NCI-H2081 (cell line): Measurements from ENCODE around the gene GIT2.
"Not testable (repeated sequence)": the region's sequence is repeated elsewhere in the genome, so short reads cannot be mapped to it uniquely, and the experiment has no call there.

Experiments used
- DNase-seq, 2 experiments: peaks; one replicate each; lab custom pipeline; 2025; lab: John Stamatoyannopoulos, UW

The GIT2 gene

DNA sequence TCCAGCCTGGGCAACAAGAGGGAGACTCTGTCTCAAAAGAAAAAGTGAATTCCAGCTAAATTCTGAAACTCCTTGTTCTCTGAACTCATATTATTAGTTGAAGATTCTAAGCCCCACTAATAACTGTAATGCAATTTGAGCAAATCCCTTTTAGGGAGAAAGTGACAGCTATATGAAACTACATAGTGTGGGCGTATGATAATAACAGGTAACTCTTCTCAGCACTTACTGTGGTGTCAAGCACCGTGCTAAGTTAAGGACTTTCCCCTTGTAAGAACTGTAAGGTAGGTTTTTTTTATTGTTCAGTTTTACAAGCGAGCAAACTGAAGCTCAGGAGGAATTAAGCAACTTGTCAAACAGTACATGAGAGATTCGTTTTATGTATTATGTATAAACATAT is 8.4 kb upstream of the GIT2 start:
- no peak for DNase-seq

DNA sequence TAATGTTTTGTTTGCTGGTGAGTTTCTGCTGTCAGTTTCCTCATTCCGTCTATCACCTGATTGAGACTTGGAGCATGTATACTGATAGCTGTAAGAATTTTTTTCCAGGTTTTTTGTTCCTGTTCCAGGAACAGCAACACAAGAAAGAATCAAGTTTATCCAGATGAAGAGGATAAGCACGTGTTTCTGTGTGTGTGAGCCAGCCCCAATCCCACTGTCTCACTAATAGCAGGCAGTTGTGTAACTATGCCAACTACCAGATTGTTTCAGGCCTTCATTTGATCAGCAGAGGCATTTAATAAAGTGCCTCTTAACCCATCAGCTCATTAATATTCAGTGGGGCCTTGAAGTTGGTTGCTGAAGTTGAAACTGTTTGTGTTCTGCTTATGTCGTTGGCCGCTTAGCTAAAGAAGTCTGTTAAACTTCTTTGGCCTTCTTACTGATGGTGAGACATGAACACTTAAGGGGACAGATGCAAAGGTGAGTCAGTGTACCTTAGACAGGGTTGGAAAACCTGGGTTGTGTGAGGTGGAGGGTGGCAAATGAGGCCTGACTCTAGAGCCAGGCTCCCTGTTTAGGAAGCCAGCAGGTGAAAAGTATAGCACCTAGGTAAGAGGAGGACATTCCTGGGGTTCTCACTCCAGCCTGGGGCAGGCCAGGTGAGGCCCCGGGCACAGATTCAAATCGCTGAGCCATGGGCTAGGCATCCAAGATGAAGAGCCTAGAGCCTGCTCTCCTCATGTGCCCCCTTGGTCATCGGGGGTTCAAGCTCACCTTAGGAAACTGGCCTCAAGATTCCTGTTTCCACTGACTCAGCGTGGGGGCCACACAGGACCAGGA is 6.7 kb upstream of the GIT2 start:
- DNase-seq = no peak

DNA sequence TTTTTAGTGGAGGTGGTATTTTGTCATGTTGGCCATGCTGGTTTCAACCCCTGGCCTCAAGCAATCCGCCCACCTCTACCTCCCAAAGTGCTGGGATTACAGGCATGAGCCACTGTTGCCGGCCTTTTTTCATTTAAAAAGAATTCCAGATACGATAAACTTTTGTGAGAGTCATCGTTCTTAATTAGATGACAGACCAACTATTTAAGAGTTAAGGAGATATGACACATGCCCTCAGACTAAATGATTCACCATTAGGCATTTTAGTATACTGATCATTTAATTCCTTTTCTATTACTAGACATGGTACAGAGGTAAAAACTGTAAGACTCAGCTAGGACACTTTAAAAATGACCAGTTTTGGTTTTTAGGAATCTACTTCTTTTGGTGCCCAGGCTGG is 5.4 kb upstream of the GIT2 start:
- no peak for DNase-seq

DNA sequence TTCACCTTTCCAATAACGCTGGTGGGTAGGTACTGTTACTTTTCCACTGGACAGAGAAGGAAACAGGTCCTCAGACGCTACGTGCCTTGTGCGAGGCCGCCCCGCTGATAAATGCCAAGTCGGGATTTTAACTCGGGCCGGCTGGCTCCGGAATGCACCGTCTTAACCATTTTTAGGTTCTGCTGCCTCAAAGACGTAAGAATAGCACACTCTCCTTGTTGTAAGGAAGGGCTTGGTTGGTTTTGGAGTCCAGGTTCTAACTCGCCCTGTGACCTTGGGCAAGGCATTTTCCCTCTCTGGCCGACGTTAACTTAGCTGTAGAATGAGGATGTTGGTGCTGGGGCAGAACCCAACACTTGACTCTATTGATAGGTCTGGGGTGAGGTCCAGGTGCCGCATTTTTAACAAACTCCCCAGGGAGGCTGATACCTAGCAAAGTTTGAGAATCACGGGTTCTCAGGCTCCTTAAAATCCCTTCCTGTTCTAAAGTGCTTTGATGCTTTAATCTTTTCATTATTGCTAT is 3.9 kb upstream of the GIT2 start:
- DNase-seq = no peak

DNA sequence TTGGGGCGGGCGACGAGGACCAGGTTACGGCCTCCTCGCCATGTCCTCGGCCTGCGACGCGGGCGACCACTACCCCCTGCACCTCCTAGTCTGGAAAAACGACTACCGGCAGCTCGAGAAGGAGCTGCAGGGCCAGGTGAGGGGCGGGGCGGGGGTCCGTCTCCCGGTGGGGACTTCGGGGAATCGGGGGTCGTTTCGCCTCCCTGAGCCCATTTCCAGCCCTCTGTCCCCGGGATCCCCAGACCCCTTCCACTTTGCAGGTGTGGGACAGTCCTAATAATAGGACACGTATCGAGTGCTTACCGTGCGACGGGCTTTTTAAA is 3.4 kb upstream of the GIT2 start:
- DNase-seq = no peak

DNA sequence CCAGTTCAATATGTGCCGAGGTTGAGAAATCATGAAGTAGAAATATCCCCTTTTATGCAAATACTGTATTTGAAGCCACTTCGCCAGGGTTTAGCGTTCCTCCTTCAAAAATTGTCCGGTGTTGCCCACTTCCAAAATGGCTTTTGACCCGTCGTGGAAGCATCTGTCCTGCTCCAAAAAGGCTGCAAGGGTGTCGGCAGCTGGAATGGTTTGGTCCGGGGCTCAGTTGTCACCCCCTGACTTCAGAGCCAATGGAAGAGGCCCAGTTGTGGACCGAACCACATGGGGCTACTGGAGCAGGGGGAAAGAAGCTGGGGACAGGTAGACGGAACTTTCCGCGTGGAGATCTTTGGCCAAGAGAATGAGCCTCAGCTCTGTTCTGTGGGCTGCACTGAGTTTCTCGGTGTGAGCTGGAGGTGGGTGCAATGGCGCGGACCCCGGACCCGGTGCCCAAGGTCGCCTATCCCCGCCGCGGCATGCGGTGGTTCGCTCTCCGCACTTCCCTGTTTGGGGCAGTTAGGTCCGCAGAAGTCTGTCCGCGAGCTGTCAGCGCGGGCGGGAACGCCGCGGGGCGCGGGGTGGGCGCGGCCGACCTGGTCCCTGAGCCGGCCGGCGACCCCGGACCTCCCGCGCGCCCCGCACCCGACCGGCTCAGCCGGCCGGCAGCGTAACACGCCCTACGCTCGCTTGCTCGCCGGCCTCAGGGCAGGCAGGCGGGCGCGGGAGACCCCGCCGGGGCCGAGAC is 2.9 kb upstream of the GIT2 start, which contains the start of gene ANKRD13A:
Gene ANKRD13A, plus strand, starts transcription at position 527 of the 745 bp plus-strand sequence. CDS start 259 bp downstream, outside the sequence.
- peak; percentile 86 to 93 for DNase-seq

DNA sequence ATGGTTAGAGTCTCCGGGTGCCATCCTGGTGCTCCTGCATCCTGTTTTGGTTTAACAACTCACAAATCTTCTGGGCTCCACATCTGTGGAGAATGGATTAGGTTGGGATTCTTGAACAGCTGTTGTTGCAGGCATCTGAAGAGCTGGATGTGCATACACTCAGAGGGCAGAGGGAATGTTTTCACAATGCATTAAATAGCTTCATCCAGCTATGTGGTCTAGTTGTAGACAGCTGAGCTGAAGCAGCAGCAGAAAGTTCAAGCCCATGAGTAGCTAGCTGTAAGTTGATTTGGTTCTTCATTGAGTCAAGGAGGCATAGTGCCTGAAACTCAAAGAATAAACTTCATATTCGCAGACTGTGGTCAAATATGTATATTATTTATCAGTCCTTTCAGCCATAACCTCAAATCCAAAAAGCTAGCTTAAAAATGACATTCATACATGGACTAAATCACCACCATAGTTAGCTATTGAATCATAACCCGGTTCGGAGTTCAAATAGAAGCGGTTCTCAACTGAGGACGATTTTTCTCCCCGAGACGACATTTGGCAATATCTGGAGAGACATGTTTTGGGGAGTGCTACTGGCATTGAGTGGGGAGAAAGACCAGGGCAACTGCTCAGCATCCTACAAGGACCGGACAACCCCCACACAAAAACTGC is 2.2 kb upstream of the GIT2 start:
- DNase-seq = no peak

DNA sequence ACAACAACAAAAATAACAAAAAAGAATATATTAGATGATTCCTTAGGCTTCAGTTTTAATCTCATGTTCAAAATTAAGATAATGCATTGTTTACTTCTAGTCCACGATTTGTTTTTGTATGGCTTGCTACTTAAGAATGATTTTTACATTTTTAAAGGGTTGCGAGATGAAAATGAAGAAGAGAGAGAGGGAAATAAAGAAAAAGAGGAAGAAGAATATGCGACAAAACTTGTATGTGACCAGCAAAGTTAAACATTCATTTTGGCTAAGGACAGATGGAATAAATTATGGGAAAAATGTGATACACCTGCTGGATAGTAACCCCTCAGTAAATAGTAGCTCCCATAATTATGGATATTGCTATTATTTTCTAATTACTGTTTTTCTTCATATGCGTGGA is 1.2 kb upstream of the GIT2 start:
- no peak for DNase-seq

DNA sequence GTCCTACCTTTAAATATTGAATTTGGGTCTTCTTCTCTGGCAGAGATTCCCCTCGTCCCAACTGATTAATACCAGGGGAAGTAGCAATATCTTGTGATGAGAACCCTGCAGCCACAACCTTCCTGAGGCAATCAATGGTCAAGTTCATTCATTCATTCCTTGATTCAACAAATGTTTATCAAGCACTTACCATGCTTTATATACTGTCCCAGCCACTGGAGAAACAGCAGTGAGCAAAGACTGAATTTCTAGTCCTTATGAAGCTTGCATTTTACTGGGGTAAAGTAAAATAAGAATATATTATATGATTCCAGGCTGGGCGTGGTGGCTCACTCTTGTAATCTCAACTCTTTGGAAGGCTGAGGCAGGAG is 300 bp upstream of the GIT2 start:
- DNase-seq = no peak

DNA sequence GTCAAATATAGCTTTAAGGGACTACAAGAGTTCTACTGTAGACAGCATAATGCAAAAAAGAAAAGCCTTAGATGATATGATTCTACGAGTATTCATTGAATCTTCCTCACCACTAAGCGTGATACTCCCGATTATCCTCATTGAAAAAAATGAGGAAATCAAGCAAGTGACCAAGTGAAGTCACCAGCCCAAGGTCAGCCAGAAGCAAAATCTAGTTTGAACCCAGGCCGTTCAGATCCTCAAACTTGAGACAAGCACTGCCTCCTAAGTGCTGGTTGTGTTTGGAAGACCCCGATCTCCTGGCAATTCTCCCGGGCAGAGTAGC is 845 bp downstream of the GIT2 start:
- no peak for DNase-seq

DNA sequence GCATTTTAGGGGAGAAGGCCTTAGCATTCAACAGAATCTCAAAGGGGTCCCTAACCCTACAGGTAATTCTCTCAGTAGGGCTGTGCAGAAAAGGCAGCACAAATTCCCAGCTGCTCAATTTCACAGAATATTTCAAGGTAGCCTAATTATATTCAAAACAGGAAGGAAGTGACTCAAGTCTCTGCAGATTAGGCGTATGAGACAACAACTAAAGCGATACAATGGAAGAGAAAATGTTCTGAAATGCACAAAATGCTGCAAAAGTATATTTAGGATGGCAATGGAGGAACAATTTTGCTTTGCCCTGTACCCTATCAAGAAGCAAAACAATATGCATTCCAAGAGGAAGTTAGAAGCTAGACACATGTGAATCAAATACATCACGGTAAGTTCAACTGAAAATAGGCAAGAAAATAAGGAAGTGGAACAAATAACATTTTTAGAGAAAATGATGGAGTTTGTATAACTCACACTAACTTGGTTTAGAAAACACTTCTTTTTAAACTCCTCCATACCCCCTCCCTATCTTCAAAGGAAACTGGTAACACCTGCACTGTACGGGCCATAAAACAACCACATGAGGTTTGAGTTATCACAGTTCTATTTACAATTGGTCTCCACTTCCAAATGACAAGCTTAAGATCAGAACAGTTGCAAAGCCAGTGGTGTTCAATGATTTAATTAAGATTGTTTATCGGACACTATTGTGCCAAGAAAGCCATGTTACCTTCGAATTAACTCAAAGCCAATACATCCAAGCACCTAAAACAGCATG is 1.6 kb downstream of the GIT2 start:
- peak in 1 of 2 experiments; percentile 4 for DNase-seq

DNA sequence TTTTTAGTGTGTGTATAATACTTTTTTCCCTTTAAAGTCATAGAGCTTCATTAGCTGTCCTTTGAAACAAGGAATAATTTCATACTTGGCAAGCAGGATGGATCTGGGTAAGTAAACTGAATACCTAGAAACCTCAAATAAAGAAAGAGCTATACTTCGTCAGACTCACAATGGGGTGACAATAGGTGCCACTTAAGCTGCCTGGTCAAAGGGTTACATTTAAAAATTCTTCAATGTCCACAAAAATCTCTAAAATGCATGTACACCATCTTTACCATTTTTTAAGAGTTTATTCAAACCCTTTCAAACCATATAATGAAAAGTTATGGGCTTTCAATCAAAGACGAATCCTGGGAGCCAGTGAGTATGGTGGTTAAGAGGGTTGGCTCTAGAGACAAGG is 3.1 kb downstream of the GIT2 start:
- no peak for DNase-seq

DNA sequence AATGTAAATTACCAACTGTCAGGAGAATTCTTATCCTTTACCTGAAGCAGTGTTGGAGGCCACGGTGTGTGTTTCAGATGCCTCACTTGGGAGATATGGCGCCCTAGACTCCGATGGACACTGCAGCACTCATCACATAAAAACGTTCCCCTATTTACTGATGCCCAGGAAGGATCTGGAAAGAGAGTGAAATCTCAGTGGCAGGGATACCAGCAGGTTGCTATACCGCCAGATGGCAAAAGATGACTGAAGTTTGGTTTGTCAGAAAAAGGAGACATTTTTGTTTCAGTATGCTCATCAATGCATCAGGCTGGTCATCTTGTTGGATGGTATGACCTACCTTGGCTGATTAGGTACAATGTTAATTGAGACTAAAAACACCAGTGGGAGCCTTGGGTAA is 4.6 kb downstream of the GIT2 start:
- DNase-seq = no peak

DNA sequence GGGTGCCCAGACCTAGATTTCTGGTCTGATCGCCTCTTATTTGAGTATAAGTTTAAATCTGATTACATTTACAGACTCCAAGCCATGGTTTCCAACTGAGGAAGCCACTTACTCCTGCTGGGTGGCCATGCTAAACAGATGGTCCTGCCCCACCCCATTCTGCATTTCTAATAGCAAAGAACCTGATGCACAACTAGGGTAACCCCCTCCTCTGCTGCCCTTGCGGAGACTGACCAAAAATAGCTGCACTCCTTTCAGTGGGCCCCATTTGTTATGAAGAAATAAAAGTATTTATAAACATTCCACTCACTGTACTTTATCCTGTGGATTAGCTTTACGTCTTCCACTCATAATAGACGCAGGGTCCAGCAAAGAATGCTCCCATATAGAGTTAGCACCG is 6.8 kb downstream of the GIT2 start:
- no peak for DNase-seq

DNA sequence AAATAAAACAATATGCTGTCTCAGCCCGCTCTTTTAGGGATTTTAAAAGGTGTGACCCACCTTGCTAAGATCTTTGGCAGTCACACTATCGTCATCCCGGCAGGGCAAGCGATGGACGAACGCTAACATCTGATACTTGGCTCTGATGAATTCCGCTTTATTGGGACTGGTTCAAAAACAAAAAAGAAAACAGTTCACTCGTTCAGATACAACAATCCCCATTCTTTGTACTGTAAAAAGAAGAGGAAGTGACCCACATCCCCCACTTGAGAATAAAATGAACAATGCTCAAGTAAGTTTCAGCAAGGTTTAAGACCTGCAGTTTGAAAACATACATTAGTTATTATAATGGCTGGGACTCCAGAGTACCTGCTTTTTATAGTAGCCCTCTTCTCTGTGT is 7.3 kb downstream of the GIT2 start:
- no peak for DNase-seq

DNA sequence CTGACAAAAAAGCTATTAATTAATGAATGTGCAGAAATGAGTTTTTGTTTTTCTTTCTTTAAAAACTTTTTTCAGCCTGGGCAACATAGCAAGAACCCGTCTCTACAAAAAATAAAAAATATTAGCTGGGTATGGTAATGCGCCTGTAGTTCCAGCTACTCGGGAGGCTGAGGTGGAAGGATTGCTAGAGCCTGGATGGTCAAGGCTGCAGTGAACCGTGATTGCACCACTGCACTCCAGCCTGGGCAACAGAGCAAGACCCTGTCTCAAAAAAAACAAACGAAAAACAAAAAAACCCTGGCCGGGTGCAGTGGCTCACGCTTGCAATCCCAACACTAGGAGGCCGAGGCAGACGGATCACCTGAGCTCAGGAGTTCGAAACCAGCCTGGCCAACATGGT is 7.9 kb downstream of the GIT2 start:
- DNase-seq = no peak

DNA sequence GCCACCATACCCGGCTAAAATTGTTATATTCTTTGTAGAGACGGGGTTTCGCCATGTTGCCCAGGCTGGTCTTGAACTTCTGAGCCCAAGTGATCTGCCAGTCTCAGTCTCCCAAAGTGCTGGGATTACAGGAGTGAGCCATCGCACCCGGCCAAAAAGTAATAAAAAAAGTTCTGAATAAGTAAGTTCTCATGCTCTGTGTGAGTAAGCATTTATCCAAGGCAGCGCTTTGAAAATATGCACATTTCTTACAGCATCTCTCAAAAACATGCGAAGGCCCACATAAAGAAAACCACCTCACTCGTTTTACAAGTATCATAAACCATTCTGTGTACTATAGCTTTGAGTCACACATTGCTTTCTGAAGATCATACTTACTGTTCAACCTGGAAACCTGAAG is 8.6 kb downstream of the GIT2 start:
- DNase-seq = no peak

DNA sequence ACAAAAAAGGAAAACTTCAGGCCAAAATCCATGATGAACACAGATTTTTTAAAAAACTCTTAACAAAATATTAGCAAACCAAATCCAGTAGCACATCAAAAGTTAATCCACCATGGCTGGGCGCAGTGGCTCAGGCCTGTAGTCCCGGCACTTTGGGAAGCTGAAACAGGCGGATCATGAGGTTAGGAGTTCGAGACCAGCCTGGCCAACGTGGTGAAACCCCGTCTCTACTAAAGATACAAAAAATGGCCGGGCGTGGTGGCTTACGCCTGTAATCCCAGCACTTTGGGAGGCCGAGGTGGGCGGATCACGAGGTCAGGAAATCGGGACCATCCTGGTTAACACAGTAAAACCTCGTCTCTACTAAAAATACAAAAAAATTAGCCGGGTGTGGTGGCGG is 9.9 kb downstream of the GIT2 start:
- DNase-seq = not testable (repeated sequence)

DNA sequence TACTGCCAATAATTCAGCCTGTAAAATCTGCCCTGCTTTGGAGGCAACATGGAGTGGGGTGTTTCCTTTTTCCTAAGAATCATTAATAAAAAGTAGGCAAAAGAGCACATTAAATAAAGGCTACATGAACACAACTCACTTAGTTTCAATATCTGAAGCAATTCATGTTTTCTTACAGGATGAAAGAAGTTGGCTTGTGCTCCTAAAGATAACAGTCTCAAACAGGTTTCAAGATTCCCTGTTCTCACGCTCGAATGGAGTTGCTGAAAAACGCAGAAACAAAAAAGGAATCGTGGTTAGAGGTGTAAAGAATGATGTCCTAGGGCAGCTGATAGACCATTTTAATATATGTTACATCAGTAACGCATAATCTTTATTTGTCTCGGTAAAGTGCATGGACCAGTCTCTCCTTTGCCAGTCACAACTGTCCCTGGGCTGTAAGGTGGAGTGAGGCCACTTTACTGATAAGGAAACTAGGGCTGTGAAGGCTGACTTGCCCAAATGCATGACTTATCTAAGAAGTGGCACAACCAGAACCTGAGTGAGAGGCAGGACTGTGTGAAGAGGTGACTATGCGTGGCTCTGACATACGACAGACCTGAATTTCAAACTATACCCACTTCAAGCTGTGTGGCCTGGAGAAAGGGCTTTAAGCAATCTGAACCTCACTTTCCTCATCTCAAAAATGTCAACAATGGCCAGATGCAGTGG is 12.6 kb downstream of the GIT2 start:
- no peak for DNase-seq

DNA sequence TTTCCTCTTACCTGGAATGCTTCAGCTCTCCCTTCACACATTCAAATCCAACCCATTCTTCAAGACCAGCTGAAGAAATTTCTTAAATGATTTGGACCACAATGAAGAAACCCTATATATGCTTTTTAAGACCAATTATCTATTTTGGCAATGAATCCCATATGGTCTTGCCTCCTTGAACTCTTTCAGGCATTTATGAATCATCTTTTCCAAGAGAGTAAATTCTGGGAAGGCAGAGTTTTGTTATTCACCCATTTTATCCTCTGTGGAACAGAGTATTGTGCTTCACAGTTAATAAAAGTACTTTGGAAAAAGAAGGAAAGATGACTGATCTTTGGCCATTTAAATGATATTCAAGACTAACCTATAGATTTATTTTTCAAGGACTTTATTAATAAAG is 14.0 kb downstream of the GIT2 start:
- no peak for DNase-seq

DNA sequence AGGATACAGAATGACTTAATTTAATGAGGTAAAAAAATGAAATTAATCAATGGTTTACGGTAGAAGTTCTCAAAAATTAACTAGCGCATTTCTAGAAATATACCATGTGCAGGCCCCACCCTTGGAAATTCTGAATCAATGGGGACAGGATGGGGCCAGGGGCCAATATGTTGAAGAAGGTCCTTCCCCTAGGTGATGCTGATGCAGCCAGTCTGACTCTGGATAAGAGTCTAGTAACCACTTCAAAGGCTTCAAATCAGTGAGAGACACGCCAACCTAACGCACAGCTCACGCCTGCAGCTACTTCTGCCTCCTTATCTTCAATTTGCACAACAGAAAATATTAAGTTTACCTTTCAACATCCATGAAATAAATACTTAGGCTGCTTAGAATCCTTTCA is 14.9 kb downstream of the GIT2 start:
- no peak for DNase-seq

DNA sequence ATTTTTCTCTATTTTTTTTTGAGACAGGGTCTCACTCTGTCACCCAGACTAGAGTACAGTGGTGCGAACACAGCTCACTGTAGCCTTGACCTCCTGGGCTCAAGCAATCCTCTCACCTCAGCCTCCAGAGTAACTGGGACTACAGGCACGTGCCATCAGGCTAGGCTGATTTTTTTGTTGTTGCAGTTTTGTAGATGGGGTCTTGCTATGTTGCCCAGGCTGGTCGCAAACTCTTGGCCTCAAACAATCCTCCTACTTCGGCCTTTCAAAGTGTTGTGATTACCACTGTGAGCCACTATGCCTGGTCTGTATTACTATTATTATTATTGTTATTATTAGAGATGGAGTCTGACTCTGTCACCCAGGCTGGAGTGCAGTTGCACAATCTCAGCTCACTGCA is 23.3 kb downstream of the GIT2 start:
- no peak for DNase-seq
